K562 (cell line): Measurements from ENCODE around the gene ZNF143. TPM values are rescaled to one million over a fixed set of nuclear protein-coding genes. Genes with fewer than 3 reads are reported as not detected.
A peak's percentile ranks its signal among the peaks of the same experiment; 100 is the strongest.

Experiments
- ELF1 ChIP-seq: fragments of 200-800 bp; sonication (Bioruptor generic); IDR thresholded peaks from 2 replicates; pipeline ENCODE4 v1.6.1; 2016; ENCODE audit warnings: missing genetic modification characterization, missing compliant biosample characterization
- JUN ChIP-seq, 2 experiments: sonication (generic) in 1 of 2; formaldehyde crosslinking in 1 of 2; IDR thresholded peaks; 2 replicates each; pipeline versions ENCODE4 v1.6.1 to v1.8.0; 2012 to 2022; ENCODE audit warnings: borderline replicate concordance in 2 of 2, mild to moderate bottlenecking in 2 of 2, improper control_type of control experiment in 1 of 2, low read depth in 1 of 2, low read length in 1 of 2, missing genetic modification reagents in 1 of 2
- LCOR ChIP-seq: sonication (generic); formaldehyde crosslinking; IDR thresholded peaks from 2 replicates; pipeline ENCODE4 v1.8.0; 2022; ENCODE audit warnings: mild to moderate bottlenecking, missing genetic modification reagents
- MEF2D ChIP-seq: conservative IDR thresholded peaks from 2 replicates; pipeline ENCODE4 v1.6.1; 2016; ENCODE audit warnings: low read depth, missing genetic modification characterization, missing compliant biosample characterization
- MGA ChIP-seq: fragments of 450-650 bp; IDR thresholded peaks from 2 replicates; pipeline ENCODE4 v1.6.1; 2016; ENCODE audit warnings: mild to moderate bottlenecking, moderate library complexity
- MYNN ChIP-seq, 2 experiments: sonication (generic); formaldehyde crosslinking in 1 of 2; IDR thresholded peaks; 2 replicates each; pipeline versions ENCODE4 v1.5.0 to v1.6.1; 2016 to 2020; ENCODE audit warnings: antibody characterized with exemption in 1 of 2, missing genetic modification reagents in 1 of 2
- SREBF2 ChIP-seq: sonication (generic); formaldehyde crosslinking; IDR thresholded peaks from 2 replicates; pipeline ENCODE4 v1.4.0; 2020; ENCODE audit warnings: mild to moderate bottlenecking, missing genetic modification reagents
- SUPT5H ChIP-seq: fragments of 450-650 bp; IDR thresholded peaks from 2 replicates; pipeline ENCODE4 v1.6.1; 2016
- ZNF41 ChIP-seq: fragments of 250-450 bp; sonication (Bioruptor Pico); conservative IDR thresholded peaks from 2 replicates; pipeline ENCODE4 v1.4.0; 2020; ENCODE audit warnings: mild to moderate bottlenecking
- ZNF589 ChIP-seq: fragments of 200-800 bp; sonication (Bioruptor generic); IDR thresholded peaks from 2 replicates; pipeline ENCODE4 v1.6.1; 2016; ENCODE audit warnings: low read depth, missing genetic modification characterization, missing compliant biosample characterization
- polyA plus RNA-seq, 8 experiments: library from polyadenylated mRNA; depleted of rRNA in 4 of 8; stranded (reverse) in 5 of 8; unstranded in 3 of 8; fragments of >200 nt; fragmentation: Nextera tagmentation in 2 of 8; fragmentation: Illumina TruSeq in 1 of 8; extraction: Ambion mirVana in 2 of 8; extraction: Trizol in 1 of 8; gene quantifications; 2 replicates each; pipeline versions ENCODE4 v1.2.1 to v1.2.3, GENCODE V29; 2011 to 2014; ENCODE audit warnings: inconsistent platforms in 1 of 8, missing spikeins in 1 of 8
- total RNA-seq, 7 experiments: library from RNA; depleted of rRNA in 6 of 7; stranded (reverse); fragments of >200 nt in 6 of 7; fragmentation: Illumina TruSeq in 2 of 7; extraction: Trizol in 2 of 7; gene quantifications; 2 replicates each; pipeline versions ENCODE4 v1.2.1 to v1.2.3, GENCODE V29; 2011 to 2021; ENCODE audit warnings: low replicate concordance in 1 of 7
- TF ChIP-seq, protein P1 (sequence below), 2 experiments: fragments of 150-350 bp in 1 of 2; IDR thresholded peaks; 2 replicates each; pipeline ENCODE4 v1.6.1; 2012 to 2016; ENCODE audit warnings: low read depth in 2 of 2, low read length in 2 of 2, mild to moderate bottlenecking in 1 of 2, moderate library complexity in 1 of 2

Gene ZNF143
- total and polyA plus RNA-seq, 9 of the 15 experiments (the other 6 are each of a cell fraction or from before 2014, with no cell fraction given), result 18.4 to 58.5 (median 27.1) TPM

- TF ChIP-seq MGA (no peak), MEF2D (tag) (no peak), ELF1 (tag) (no peak), ZNF589 (CRISPR knock-in tag) (no peak), LCOR (CRISPR knock-in tag) (0 out of 2 replicates have a peak, but pooled peaks have one; percentile 27), JUN (IDR thresholded peaks at IDR 0.05; ENCODE audit: borderline replicate concordance, low read depth, low read length) (no peak), JUN (CRISPR knock-in tag; IDR thresholded peaks at IDR 0.05; ENCODE audit: borderline replicate concordance) (no peak), SUPT5H (no peak), SREBF2 (CRISPR knock-in tag) (no peak), MYNN (IDR thresholded peaks at IDR 0.05) (0 out of 2 replicates have a peak, but pooled peaks have one; percentile 27), MYNN (CRISPR knock-in tag; IDR thresholded peaks at IDR 0.05) (no peak), ZNF41 (CRISPR knock-in tag) (no peak)
- TF ChIP-seq, protein P1, sequence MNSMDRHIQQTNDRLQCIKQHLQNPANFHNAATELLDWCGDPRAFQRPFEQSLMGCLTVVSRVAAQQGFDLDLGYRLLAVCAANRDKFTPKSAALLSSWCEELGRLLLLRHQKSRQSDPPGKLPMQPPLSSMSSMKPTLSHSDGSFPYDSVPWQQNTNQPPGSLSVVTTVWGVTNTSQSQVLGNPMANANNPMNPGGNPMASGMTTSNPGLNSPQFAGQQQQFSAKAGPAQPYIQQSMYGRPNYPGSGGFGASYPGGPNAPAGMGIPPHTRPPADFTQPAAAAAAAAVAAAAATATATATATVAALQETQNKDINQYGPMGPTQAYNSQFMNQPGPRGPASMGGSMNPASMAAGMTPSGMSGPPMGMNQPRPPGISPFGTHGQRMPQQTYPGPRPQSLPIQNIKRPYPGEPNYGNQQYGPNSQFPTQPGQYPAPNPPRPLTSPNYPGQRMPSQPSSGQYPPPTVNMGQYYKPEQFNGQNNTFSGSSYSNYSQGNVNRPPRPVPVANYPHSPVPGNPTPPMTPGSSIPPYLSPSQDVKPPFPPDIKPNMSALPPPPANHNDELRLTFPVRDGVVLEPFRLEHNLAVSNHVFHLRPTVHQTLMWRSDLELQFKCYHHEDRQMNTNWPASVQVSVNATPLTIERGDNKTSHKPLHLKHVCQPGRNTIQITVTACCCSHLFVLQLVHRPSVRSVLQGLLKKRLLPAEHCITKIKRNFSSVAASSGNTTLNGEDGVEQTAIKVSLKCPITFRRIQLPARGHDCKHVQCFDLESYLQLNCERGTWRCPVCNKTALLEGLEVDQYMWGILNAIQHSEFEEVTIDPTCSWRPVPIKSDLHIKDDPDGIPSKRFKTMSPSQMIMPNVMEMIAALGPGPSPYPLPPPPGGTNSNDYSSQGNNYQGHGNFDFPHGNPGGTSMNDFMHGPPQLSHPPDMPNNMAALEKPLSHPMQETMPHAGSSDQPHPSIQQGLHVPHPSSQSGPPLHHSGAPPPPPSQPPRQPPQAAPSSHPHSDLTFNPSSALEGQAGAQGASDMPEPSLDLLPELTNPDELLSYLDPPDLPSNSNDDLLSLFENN (IDR thresholded peaks at IDR 0.05; ENCODE audit: low read depth in 2 of 2, low read length in 2 of 2), result no peak
These were observed 68.5 kb downstream of the ZNF143 start (continued) for GRCh38 chr11:9529334-9529650.
